Measurements from ENCODE around the gene GNAO1. TPM values are rescaled to one million over a fixed set of nuclear protein-coding genes. Genes with fewer than 3 reads are reported as not detected.

Gene GNAO1
- total and polyA plus RNA-seq, 5 experiments from 2014 or later, result 0.62 to 0.85 (median 0.65) TPM; not detected in 2

- Mint-ChIP-seq H3K9me3 (no peaks in the 10 kb centered on the region), H3K27ac (no peak overlapping the region), H3K27me3 (no peaks in the 10 kb centered on the region), H3K36me3 (no peaks in the 10 kb centered on the region), H3K4me3 (no peak overlapping the region), H3K4me1 (peaks cover 0 to 2% (median 0%) of the 10 kb centered on the region in 4 donors)
- POLR2A ChIA-PET, result no interaction called here
- no peak for ATAC-seq
- DNase-seq, result no peak
Measured at GRCh38 chr16:56289862-56290261, 98.6 kb downstream of the GNAO1 start.

- Mint-ChIP-seq H3K4me1 (peaks cover 0 to 4% (median 0%) of the 10 kb centered on the region in 4 donors), H3K4me3 (no peak overlapping the region), H3K27ac (no peak overlapping the region), H3K36me3 (no peaks in the 10 kb centered on the region), H3K9me3 (no peaks in the 10 kb centered on the region), H3K27me3 (peaks cover 0 to 7% (median 1%) of the 10 kb centered on the region in 5 donors)
- POLR2A ChIA-PET, result no interaction called here
- ATAC-seq, result no peak
- no peak for DNase-seq
Measured at GRCh38 chr16:56294014-56294413, 102.7 kb downstream of the GNAO1 start.

GRCh38 chr16:56294579-56294978, 103.3 kb downstream of the GNAO1 start:
- POLR2A ChIA-PET, result no interaction called here
- ATAC-seq (no peak), DNase-seq (no peak)
- peaks cover 0 to 7% (median 1%) of the 10 kb centered on the region in 5 donors for H3K27me3 Mint-ChIP-seq
- H3K27ac Mint-ChIP-seq, result no peak overlapping the region
- no peak overlapping the region for H3K4me3 Mint-ChIP-seq
- peaks cover 0 to 6% (median 0%) of the 10 kb centered on the region in 4 donors for H3K4me1 Mint-ChIP-seq
- no peaks in the 10 kb centered on the region for H3K36me3 Mint-ChIP-seq
- H3K9me3 Mint-ChIP-seq, result no peaks in the 10 kb centered on the region

GRCh38 chr16:56295059-56295665, 103.9 kb downstream of the GNAO1 start:
- peaks cover 0 to 7% (median 1%) of the 10 kb centered on the region in 5 donors for H3K27me3 Mint-ChIP-seq
- peak overlapping the region in 1 of 10 donors; percentile 50 for H3K27ac Mint-ChIP-seq
- DNase-seq (no peak), ATAC-seq (no peak)
- peaks cover 0 to 6% (median 0%) of the 10 kb centered on the region in 4 donors for H3K4me1 Mint-ChIP-seq
- no peaks in the 10 kb centered on the region for H3K9me3 Mint-ChIP-seq
- POLR2A ChIA-PET, result no interaction called here
- H3K36me3 Mint-ChIP-seq, result no peaks in the 10 kb centered on the region
- H3K4me3 Mint-ChIP-seq, result no peak overlapping the region

GRCh38 chr16:56295739-56296527, 104.6 kb downstream of the GNAO1 start:
- no peaks in the 10 kb centered on the region for H3K9me3 Mint-ChIP-seq
- peaks cover 0 to 7% (median 1%) of the 10 kb centered on the region in 5 donors for H3K27me3 Mint-ChIP-seq
- no peak for ATAC-seq
- POLR2A ChIA-PET, result no interaction called here
- peaks cover 0 to 6% (median 0%) of the 10 kb centered on the region in 4 donors for H3K4me1 Mint-ChIP-seq
- no peak for DNase-seq
- no peaks in the 10 kb centered on the region for H3K36me3 Mint-ChIP-seq
- H3K4me3 Mint-ChIP-seq, result no peak overlapping the region
- no peak overlapping the region for H3K27ac Mint-ChIP-seq

- Mint-ChIP-seq H3K9me3 (no peaks in the 10 kb centered on the region), H3K27me3 (peaks cover 0 to 12% (median 1%) of the 10 kb centered on the region in 5 donors), H3K4me3 (no peak overlapping the region), H3K4me1 (peaks cover 0 to 9% (median 2%) of the 10 kb centered on the region in 4 donors), H3K27ac (peak overlapping the region in 1 of 10 donors; percentile 29), H3K36me3 (no peaks in the 10 kb centered on the region)
- ATAC-seq (no peak), DNase-seq (no peak)
- POLR2A ChIA-PET, result no interaction called here
Measured at GRCh38 chr16:56297684-56298083, 106.4 kb downstream of the GNAO1 start.

GRCh38 chr16:56298116-56298515, 106.8 kb downstream of the GNAO1 start:
- H3K9me3 Mint-ChIP-seq, result no peaks in the 10 kb centered on the region
- H3K4me3 Mint-ChIP-seq, result no peak overlapping the region
- POLR2A ChIA-PET, result no interaction called here
- H3K4me1 Mint-ChIP-seq, result peaks cover 0 to 9% (median 2%) of the 10 kb centered on the region in 4 donors
- H3K27ac Mint-ChIP-seq, result peak overlapping the region in 1 of 10 donors; percentile 48
- peaks cover 0 to 12% (median 1%) of the 10 kb centered on the region in 5 donors for H3K27me3 Mint-ChIP-seq
- no peak for ATAC-seq
- no peak for DNase-seq
- no peaks in the 10 kb centered on the region for H3K36me3 Mint-ChIP-seq

- H3K4me3 Mint-ChIP-seq, result no peak overlapping the region
- DNase-seq (no peak), ATAC-seq (no peak)
- POLR2A ChIA-PET, result no interaction called here
- peak overlapping the region in 1 of 10 donors; percentile 4 for H3K27ac Mint-ChIP-seq
- H3K27me3 Mint-ChIP-seq, result peaks cover 0 to 12% (median 1%) of the 10 kb centered on the region in 5 donors
- no peaks in the 10 kb centered on the region for H3K36me3 Mint-ChIP-seq
- peaks cover 0 to 9% (median 2%) of the 10 kb centered on the region in 4 donors for H3K4me1 Mint-ChIP-seq
- H3K9me3 Mint-ChIP-seq, result no peaks in the 10 kb centered on the region
Measured at GRCh38 chr16:56298948-56299596, 107.8 kb downstream of the GNAO1 start.

- Mint-ChIP-seq H3K36me3 (no peaks in the 10 kb centered on the region), H3K4me1 (peaks cover 0 to 9% (median 2%) of the 10 kb centered on the region in 4 donors), H3K27ac (no peak overlapping the region), H3K4me3 (no peak overlapping the region), H3K27me3 (peaks cover 0 to 12% (median 1%) of the 10 kb centered on the region in 5 donors), H3K9me3 (no peaks in the 10 kb centered on the region)
- DNase-seq (no peak), ATAC-seq (no peak)
- POLR2A ChIA-PET, result interaction anchor here (0.5 kb wide), 1 partner anchor 502 kb away, joined by 3 read pairs; no protein-coding TSS in a partner anchor
Measured at GRCh38 chr16:56300242-56300623, 108.9 kb downstream of the GNAO1 start.

GRCh38 chr16:56300891-56301850, 109.9 kb downstream of the GNAO1 start:
- DNase-seq (no peak), ATAC-seq (no peak)
- H3K4me1 Mint-ChIP-seq, result peaks cover 0 to 5% (median 2%) of the 10 kb centered on the region in 4 donors
- H3K27me3 Mint-ChIP-seq, result peaks cover 0 to 6% (median 1%) of the 10 kb centered on the region in 5 donors
- H3K9me3 Mint-ChIP-seq, result no peaks in the 10 kb centered on the region
- peak overlapping the region in 1 of 10 donors; percentile 45 for H3K27ac Mint-ChIP-seq
- no peak overlapping the region for H3K4me3 Mint-ChIP-seq
- POLR2A ChIA-PET, result interaction anchor here (0.5 kb wide), 1 partner anchor 502 kb away, joined by 3 read pairs; no protein-coding TSS in a partner anchor
- H3K36me3 Mint-ChIP-seq, result no peaks in the 10 kb centered on the region

- H3K36me3 Mint-ChIP-seq, result no peaks in the 10 kb centered on the region
- no peaks in the 10 kb centered on the region for H3K9me3 Mint-ChIP-seq
- no peak overlapping the region for H3K27ac Mint-ChIP-seq
- POLR2A ChIA-PET, result no interaction called here
- DNase-seq (no peak), ATAC-seq (no peak)
- H3K27me3 Mint-ChIP-seq, result peaks cover 0 to 7% (median 4%) of the 10 kb centered on the region in 5 donors
- H3K4me3 Mint-ChIP-seq, result no peak overlapping the region
- H3K4me1 Mint-ChIP-seq, result peaks cover 0 to 5% (median 2%) of the 10 kb centered on the region in 4 donors
Measured at GRCh38 chr16:56302506-56302905, 111.2 kb downstream of the GNAO1 start.

Measured in naive thymus-derived CD8-positive, alpha-beta T cell (primary cell).